ENCODE data around the gene ZNF469.

DNA sequence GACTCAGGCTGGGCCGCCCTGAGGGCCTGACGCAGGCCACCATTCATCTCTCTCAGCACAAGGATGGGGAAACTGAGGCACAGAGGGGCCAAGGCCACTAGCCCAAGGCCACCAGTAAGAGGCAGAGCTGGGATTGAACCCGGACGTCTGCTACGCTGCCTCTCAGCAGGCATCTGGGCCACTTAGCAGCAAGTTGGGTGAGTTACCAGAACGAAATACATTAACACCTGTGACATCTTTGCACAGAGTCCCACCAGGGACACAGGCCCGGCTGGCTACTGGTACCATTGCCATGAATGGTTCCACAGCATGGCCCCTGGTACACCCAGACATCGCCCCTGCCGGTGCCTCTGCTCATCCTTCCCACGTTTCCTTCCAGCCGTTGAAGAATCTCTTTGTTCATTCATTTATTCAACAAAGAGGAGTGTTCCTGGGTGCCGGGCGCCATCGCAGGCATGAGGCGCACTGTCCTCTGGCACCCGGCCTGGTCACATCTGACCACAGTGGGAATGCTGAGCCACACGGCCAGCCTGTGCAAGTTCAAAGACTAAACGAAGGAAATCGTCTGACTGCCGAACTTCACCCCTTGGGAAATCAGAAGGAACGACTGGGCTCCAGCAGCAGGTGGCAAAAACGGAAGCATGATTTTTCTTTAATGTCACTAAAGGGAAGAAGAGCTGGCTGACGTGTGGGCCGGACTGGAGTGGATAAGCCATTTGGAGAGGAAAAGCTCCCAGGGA is 7.4 kb upstream of the ZNF469 start:
- no peak for TF ChIP-seq TEAD4 (CRISPR knock-in tag; IDR thresholded peaks at IDR 0.05)
- TF ChIP-seq, protein P1, sequence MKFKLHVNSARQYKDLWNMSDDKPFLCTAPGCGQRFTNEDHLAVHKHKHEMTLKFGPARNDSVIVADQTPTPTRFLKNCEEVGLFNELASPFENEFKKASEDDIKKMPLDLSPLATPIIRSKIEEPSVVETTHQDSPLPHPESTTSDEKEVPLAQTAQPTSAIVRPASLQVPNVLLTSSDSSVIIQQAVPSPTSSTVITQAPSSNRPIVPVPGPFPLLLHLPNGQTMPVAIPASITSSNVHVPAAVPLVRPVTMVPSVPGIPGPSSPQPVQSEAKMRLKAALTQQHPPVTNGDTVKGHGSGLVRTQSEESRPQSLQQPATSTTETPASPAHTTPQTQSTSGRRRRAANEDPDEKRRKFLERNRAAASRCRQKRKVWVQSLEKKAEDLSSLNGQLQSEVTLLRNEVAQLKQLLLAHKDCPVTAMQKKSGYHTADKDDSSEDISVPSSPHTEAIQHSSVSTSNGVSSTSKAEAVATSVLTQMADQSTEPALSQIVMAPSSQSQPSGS (CRISPR knock-in tag; IDR thresholded peaks at IDR 0.05; ENCODE audit: borderline replicate concordance, low read depth), result no peak
- TF ChIP-seq CTCF (IDR thresholded peaks at IDR 0.05), result no peak
- TF ChIP-seq, protein P2, sequence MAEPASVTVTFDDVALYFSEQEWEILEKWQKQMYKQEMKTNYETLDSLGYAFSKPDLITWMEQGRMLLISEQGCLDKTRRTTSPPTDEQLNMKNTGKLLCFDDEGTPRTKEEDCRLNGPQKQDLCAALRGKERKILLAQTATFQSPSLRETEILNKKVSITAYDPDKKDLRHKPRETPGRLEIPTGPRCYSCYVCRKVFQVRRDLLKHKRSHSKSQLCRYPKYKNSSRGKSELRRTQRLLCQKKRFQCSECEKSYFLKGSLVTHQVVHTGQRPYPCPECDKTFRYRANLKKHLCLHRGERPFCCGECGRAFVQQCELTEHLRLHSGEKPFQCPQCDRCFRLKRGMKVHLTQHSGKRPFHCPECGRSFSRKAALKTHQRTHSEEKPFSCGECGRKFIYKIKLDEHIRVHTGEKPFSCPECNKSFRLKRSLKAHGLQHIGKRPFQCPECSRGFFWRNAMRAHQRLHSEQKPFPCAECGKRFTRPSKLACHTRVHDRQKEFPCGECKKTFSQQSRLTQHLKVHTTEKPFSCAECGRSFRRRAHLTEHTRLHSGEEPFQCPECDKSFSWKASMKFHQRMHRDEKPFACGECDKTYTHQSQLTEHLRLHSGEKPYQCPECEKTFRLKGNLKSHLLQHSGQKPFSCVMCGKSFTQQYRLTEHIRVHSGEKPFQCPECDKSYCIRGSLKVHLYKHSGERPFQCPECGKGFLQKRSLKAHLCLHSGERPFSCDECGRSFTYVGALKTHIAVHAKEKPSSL (CRISPR knock-in tag; conservative IDR thresholded peaks at IDR 0.05), result no peak

Measured in WTC11 (cell line).